RKO (cell line): ENCODE results near the gene MARCKS.
"Not testable (repeated sequence)": the region's sequence is repeated elsewhere in the genome, so short reads cannot be mapped to it uniquely, and the experiment has no call there.

Source experiments
- DNase-seq: peaks from one replicate; pipeline ENCODE4 v3.0.0-alpha.2; 2016; ENCODE audit warnings: low spot score

MARCKS gene

DNA sequence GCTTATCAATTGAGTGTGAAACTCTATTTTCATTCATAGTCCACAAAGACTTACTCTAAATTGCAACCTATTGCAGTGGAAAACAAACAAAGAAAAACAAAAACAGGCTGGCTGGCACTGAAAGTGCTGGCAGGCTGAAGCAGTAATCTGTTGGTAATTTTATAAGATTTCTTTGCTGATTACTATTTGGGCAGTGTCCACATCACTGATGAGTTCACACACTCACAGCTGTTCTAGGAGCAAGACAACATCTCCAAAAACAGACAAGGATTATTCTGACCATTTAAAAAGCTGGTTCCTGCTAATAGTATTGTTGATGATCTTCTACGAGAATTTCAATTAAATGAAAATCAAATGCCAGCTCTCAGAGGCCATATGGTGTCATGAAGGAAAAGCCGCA, 26.9 kb downstream of the MARCKS start:
- no peak for DNase-seq

DNA sequence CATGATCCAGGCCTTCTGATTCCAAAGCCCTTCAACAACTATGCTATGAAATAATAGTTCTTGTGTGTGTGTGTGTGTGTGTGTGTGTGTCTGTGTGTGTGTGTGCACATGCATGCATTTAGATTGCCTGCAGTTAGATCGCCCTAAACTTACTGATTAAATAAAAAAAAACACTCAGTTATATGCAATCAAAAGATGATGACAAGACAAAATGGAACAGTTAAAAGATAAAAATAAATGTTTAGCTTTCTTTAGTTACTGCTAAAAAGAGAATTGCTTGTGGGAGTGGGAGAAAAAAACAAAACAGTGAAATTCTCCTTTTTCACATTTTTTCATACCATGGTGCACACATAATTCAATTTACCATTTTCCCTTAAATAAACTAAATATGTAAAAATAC, 29.4 kb downstream of the MARCKS start:
- DNase-seq: no peak

DNA sequence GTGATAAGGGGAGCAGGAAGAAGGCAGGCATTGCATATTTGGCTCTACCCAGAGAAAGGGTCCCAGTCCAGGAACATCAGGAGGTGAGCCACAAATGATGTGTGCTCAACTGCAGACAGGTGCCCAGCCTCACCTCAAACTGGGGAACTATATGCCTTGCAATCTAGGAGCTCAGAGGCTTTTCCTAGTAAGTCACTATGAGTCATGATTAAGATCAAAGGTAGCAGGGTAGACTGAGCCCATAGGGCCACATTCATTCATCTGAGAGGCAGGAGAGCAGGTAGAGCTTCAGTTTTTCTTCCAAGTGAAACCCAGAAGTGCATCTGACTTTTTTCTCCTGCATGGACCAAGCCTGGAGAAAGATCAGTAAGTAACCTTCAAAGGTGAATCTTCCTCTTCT, 31.3 kb downstream of the MARCKS start:
- DNase-seq: no peak

DNA sequence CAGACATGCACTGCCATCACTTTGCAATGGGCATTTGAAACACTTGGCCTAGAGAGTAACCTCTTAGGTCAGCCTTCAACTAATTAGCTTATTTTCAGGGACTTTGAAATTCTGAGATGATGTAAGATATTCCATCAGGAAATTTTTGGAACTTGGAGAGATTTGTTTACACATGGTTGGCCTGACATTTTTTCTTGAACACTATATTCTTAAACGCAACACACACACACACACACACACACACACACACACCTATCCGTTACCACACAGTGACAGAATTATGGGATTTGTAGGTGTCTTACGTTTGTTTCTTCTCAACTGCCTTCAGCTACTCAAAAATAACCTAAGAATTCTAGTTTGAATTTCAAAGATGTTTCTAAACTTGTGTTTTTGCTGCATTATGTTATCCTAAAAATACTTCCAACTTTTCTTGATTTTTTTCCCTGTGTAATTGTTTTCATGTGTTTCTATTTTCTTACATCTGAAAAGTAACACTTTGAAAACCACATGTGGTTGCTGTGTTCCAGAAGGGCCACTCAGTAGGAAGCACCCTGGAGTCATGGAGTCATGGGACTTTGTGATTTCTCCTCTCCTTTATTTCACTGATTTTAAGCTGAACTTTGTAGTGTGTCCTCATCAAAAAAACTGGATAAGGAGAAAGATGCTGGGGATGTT, 31.9 kb downstream of the MARCKS start:
- DNase-seq: no peak

DNA sequence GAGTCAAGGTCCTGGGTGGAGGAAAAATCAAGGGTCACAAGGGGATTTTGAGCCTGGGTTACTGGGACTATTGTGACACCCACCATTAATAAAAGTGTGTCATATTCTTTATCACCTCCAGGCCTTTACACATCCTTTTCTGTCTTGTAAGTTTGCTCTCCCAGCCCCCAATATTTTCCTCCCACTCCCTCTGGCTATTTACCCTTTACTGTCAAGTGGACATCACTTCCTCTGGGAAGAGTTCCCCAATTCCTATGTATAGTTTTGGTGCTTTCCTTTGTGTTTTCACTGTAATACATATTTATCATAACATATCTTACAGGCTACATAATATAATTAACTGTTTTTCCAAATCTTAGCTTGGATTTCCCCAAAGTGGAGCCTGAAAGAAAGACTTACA, 36.3 kb downstream of the MARCKS start:
- no peak for DNase-seq

DNA sequence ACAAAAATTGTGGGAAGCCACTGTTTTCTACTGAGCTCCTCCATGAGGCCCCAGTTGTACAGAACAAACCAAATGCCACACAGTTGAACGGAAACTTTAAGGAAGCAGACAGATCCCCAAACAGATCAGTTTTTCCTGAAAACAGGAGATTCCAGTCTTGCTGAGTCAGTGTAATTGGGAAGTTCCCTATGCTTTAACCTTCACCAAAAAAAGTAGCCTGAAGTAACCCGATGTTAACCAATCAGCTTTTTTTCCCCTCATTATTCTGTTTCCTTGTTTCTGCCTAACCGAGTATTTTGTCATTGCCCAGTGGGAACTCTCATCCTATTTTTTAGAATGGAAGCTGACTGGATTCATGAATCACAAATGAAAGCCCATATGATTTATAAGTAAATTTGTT, 36.7 kb downstream of the MARCKS start:
- no peak for DNase-seq

DNA sequence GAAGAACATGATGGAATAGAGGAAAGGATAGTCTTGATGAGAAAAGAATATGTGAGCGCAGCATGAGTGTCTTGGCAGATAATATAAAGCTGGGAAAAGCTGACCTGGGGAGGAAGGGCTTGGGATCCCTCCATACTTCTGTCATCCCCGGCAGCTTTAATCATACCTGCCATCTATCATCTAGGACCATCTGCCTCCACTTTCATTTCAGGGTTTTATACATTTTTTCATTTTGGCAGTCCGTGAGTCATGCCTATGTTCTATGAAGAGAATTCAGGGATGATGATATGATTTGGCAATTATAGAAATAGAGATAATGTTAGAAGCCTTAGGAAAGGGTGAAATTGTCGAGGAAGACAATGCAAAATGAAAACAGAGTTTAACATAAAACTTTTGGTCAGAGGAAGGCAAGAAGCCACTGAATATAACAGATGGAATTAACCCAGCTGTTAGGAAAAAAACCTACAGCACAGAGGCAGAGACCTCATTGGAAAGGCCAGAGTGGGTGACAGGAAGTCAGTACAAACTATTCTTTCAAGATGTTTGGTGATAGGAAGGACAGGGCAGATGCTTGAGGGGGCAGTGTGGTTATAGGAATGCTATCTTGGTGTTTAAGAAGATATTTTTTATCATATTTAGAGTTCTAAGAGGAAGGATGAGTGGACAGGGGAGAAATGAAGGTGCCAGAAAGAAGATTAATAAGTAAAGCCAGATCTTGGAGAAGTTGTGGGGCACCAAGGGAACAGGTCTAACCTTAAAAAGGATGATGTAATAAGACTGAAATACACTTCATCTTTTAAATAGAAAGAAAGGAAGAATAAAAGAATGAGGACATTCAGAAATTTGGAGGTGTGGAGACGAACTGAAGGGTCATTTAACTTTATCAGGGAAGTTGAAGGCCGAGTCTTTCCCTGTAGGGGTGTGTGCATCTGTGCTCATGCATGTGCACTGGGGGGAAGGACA, 37.8 kb downstream of the MARCKS start:
- DNase-seq: no peak

DNA sequence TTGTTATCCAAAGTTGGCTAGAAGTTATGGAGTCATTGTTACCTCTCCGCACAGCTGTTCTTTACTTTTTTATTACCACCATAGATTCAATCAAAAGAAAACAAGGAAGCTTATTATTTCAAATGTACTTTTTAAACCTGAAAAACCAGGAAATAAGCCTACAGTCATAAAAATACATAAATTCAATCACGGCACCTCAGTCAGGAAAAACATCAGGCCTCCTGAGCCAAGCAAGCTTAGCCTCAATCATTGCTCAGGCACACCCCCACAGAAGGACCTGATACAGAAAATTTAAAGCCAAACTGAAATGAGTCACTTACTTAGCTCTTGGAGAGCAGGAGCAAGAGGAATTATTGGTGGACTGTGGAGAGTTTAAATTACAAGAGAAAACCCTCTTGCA, 44.3 kb downstream of the MARCKS start:
- DNase-seq: no peak

DNA sequence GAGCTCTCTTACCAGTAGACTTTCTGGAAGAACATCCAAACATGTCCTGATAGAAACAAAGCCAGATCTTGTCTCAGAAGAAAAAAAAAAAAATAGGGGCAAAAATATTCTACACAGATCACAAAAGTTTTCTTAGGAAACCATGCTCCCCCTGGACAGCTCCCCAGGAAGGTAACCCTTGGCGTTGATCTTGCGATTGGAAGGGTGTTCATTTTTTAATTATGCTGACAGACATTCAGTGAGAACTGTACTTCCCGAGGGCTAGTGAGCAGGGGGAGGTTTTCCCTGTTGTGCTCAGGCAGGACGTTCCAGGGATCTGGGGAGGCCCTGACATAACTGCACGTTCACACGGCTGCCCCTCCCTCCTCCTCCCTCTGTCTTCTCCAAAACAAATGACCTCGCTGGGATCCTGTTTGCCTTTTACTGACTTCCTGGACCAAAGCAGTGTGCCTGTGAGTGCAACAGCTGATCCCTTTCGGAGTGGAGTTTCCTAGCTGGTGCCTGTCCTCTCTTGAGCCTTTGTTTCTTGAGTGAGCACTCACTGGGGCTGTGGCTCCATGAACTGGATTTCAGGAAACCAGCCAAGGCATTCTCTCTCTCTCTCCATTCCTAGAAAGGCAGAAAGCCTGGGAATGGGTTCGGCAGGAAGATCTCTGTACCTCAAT, 46.7 kb downstream of the MARCKS start:
- DNase-seq: no peak

DNA sequence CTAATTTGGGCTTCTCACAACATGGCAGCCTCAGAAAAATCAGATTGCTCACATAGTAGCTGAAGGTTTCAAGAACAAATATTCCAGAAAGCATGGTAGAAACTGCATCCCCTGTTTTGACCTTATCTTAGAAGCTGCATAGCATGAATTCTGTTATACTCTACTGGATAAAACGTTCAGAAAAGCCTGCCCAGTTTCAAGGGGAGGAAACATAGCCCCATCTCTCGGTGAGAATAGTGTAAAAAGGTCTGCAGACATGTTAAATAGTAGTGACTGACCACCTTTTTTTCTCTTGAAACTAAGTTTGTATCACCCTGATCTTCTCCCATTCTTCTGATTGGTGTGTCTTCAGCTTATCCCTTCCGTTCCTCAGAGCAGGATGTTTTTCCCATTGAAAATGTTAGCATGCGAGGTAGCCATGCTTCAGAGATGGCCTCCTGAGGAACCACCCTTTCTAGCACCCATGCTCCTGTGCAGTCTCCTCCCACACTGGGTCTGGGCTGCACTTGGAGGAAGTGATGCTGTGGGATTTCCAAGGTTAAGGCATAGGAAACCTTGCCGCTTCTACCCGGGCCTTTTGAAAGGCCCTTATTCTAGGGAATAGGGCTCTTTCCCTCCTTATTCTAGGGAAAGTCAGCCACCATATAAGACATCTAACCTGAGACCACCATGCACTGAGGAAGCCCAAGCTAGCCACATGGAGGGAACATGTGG, 50.1 kb downstream of the MARCKS start:
- DNase-seq: no peak

DNA sequence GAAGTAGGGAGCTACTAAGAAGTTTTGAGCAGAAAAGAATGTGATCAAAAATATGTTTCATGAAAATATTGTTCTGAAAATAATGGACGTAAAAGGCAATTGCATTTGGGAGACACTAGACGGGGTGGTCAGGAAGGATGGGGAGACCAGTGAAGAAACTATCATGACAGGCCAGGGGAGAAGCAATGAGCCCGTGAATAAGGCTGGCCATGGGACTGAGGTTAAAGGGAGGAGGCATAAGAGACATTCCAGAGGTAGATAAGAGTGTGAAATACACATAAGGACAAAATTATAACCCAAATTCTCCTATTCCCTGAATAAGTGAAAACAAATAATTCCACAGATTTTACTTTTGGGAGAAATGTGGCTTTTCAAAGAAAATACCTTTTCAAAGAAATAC, 51.7 kb downstream of the MARCKS start:
- no peak for DNase-seq

DNA sequence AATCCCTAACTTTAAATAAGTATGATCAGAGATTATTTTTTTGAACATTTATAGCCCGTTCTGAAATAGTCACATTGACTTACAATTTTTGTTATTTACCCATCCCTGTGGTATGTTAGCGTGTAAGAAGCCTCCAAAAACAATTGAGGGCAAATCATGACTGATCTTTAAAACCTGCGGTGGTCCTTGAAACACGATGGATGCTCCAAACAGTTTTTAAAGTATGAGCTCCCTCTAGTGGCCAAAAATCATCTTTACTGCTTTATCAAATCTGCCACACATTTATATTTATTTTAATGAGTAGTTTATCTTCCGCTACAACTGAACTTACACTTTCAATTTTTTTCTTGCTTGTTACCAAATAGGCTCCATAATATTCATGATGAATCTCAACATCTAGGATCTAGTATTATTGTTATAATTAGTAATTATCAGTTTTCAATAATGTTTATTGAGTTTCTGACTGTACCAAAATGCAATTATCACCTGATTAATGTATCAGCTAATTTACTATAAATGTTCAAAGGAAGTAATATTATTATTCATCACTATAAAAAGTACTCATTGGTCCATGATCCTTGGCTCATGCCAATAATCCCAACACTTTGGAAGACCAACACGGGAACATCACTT, 52.2 kb downstream of the MARCKS start:
- DNase-seq: peak; percentile 55

DNA sequence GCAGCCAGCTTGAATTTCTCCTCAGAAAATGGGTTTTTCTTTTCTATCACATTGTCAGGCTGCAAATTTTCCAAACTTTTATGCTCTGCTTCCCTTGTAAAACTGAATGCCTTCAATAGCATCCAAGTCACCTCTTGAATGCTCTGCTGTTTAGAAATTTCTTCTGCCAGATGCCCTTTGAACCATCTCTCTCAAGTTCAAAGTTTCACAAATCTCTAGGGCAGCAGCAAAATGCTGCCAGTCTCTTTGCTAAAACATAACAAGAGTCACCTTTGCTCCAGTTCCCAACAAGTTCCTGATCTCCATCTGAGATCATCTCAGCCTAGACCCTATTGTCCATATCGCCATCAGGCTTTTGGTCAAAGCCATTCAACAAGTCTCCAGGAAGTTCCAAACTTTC, 53.1 kb downstream of the MARCKS start:
- not testable (repeated sequence) for DNase-seq
